ENCODE measurements around the gene MRC2.

DNA sequence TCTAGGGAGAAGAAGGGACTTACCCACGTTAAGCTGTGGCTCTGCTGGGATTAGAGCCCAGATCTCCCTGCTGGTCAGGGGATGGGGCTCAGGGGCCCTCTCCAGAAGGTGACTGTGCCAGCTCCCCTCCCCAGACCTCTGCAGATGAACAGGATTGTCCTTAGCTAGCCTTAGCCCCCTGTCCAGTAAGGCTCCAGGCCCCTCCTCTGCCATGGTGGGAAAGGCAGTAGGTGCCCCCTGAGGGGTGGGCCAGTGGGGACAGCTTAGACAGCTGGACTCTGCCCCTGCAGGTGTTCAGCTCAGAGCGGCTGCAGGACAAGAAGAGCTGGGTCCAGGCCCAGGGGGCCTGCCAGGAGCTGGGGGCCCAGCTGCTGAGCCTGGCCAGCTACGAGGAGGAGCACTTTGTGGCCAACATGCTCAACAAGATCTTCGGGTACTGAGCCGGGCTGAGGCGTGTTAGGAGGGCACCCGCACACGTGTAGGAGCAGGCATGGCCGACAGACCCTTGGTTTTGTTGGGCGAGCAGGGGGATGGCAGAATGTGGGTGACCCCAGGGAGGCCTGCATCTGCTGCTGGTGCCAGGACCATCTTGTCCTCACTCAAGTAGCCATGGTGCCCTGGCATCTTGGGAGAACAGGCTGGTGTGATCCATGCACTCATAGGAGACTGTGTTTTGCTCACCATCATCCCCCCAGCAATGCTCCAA lies 50.9 kb downstream of the MRC2 start:
- TF ChIP-seq TAF1 (IDR thresholded peaks at IDR 0.05; ENCODE audit: low read depth) (no peak), CEBPB (IDR thresholded peaks at IDR 0.05) (no peak), EGR1 (IDR thresholded peaks at IDR 0.05) (no peak)
- TF ChIP-seq, protein P1, sequence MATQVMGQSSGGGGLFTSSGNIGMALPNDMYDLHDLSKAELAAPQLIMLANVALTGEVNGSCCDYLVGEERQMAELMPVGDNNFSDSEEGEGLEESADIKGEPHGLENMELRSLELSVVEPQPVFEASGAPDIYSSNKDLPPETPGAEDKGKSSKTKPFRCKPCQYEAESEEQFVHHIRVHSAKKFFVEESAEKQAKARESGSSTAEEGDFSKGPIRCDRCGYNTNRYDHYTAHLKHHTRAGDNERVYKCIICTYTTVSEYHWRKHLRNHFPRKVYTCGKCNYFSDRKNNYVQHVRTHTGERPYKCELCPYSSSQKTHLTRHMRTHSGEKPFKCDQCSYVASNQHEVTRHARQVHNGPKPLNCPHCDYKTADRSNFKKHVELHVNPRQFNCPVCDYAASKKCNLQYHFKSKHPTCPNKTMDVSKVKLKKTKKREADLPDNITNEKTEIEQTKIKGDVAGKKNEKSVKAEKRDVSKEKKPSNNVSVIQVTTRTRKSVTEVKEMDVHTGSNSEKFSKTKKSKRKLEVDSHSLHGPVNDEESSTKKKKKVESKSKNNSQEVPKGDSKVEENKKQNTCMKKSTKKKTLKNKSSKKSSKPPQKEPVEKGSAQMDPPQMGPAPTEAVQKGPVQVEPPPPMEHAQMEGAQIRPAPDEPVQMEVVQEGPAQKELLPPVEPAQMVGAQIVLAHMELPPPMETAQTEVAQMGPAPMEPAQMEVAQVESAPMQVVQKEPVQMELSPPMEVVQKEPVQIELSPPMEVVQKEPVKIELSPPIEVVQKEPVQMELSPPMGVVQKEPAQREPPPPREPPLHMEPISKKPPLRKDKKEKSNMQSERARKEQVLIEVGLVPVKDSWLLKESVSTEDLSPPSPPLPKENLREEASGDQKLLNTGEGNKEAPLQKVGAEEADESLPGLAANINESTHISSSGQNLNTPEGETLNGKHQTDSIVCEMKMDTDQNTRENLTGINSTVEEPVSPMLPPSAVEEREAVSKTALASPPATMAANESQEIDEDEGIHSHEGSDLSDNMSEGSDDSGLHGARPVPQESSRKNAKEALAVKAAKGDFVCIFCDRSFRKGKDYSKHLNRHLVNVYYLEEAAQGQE (IDR thresholded peaks at IDR 0.05; ENCODE audit: low read depth), result no peak
